Measurements from ENCODE around the gene COL4A4.

Gene COL4A4

GRCh38 chr2:227010433-227010832, 153.6 kb downstream of the COL4A4 start:
- no peak overlapping the region for H3K4me3 ChIP-seq (ENCODE audit: low read depth, low read length)
- no peak for TF ChIP-seq CTCF (IDR thresholded peaks at IDR 0.05; ENCODE audit: control insufficient read depth, extremely low read depth, insufficient read depth)
- DNase-seq (ENCODE audit: low read depth), result no peak

DNA sequence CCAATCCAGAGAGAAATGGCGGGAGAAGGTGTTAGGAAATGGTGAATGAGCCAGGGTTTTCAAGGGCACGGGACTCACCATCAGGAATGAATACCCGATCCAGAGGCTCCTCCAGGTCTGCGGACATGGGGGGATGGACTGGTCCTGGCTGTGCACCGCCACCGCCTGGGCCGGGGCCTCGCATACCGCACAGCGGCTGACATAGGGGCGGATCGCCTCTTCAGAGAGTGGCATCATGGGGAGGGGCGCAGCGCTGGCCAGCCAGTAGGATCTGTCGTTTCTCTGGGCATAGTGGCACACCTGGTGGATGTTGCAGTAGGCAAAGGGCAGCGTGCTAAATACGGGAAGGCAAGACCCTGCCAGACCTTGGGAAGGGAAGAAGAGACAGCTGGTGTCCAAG, 156.1 kb downstream of the COL4A4 start:
- TF ChIP-seq CTCF (IDR thresholded peaks at IDR 0.05; ENCODE audit: control insufficient read depth, extremely low read depth, insufficient read depth), result no peak
- no peak for DNase-seq (ENCODE audit: low read depth)
- H3K4me3 ChIP-seq (ENCODE audit: low read depth, low read length), result no peak overlapping the region

DNA sequence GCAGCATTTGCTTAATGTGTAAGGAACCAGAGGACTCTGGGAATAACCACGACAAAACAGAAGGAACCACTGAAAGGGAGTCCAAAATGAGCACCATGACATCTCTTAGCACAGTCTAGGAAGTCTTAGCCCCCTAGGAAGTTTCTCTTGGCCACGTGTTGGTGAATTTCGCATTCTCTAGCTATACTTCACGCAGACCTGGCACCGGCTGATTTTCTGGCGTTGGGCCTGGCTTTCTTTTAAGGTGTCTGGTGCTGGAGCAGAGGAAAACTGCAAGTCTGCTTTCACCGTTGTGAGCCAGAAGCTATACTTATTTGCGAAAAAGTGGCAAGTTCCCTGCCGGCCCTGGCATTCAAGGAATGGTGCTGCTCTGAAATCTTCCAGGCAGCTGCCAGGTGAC, 156.9 kb downstream of the COL4A4 start:
- no peak overlapping the region for H3K4me3 ChIP-seq (ENCODE audit: low read depth, low read length)
- DNase-seq (ENCODE audit: low read depth), result no peak
- no peak for TF ChIP-seq CTCF (IDR thresholded peaks at IDR 0.05; ENCODE audit: control insufficient read depth, extremely low read depth, insufficient read depth)

DNA sequence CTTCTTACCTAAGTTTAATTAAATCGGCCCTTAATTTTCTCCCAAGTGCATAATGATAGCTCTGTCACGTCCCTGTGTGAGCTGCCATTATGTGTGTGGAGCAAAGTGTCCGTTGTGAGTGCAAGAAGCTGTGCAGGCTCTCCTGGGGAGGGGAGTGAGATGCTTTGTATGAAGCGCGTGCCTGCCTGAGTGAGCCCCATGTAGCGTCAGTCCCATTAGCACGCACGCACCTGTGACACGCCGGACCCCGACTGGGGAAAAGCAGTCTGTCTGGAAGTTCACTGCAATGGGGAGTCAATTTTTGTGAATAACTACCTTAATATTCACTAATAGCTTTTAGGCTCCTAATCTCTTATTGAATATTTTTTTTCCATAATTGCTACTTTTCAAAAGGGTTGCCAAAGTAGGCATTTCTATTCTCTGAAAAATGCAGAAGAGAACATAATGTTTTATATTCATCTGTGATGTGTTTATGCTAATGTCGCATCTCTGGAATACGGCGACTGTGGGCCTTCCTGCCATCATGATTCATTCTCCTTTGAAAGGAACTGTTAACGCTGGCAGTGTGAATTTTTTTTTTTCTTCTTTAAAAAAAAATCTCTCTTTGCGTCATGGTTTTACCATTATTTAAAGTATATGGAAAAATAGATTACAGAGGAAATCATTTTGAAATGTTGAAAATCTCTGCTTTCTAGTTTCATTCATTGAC, 157.7 kb downstream of the COL4A4 start:
- no peak overlapping the region for H3K4me3 ChIP-seq (ENCODE audit: low read depth, low read length)
- no peak for DNase-seq (ENCODE audit: low read depth)
- TF ChIP-seq CTCF (IDR thresholded peaks at IDR 0.05; ENCODE audit: control insufficient read depth, extremely low read depth, insufficient read depth), result no peak

- TF ChIP-seq CTCF (IDR thresholded peaks at IDR 0.05; ENCODE audit: control insufficient read depth, extremely low read depth, insufficient read depth), result no peak
- DNase-seq (ENCODE audit: low read depth), result no peak
- H3K4me3 ChIP-seq (ENCODE audit: low read depth, low read length), result no peak overlapping the region
Measured at GRCh38 chr2:227004482-227004881, 159.5 kb downstream of the COL4A4 start.

DNA sequence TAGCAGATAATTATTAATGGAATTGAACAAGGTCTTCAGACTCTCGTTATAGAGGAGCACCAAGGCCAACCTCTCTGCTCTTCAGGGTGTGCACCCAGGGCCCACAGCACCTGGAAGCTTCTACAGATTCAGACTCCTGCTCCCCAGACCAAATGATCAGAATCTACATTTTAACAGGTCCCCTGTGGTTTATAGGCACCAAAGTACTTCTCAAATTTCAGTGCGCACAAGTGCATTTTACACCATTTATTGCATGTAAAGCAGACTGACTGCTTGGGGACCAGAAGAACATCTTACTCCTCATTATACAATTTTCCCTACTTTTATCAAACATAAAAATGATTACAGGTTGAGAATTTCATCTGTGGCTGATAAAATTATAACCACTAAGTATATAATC, 163.9 kb downstream of the COL4A4 start:
- no peak for DNase-seq (ENCODE audit: low read depth)
- no peak for TF ChIP-seq CTCF (IDR thresholded peaks at IDR 0.05; ENCODE audit: control insufficient read depth, extremely low read depth, insufficient read depth)
- H3K4me3 ChIP-seq (ENCODE audit: low read depth, low read length), result no peak overlapping the region

DNA sequence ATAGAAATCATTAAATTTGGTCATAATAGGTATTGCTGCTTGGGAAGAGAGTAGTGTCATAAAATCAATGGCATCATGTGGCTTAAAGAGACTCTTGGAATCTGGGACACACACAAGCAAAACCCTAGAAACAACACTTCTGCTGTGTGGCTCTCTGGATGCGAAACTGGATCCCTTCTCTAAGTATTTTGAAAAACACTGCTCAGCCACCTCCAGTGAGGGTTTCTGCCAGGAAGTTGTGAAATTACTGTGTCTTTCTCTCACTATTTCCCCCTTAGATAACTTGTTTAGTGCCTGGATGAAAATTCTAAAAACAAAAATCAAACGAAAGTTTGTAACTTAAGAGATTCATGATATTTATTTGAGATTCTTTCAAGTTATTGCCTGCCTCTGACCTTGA, 164.3 kb downstream of the COL4A4 start:
- no peak for DNase-seq (ENCODE audit: low read depth)
- no peak for TF ChIP-seq CTCF (IDR thresholded peaks at IDR 0.05; ENCODE audit: control insufficient read depth, extremely low read depth, insufficient read depth)
- H3K4me3 ChIP-seq (ENCODE audit: low read depth, low read length), result no peak overlapping the region
